Dendritic cell treated with granulocyte-macrophage colony-stimulating factor and Interleukin-4, amounts not matched to agents 40 ng/mL and 50 ng/mL, for 4 days (primary cell): ENCODE data around the gene SH3BGR.
"Not testable (repeated sequence)": the region's sequence is repeated elsewhere in the genome, so short reads cannot be mapped to it uniquely, and the experiment has no call there.

ENCODE experiments used
- H3K27ac Mint-ChIP-seq: one replicate; pipeline ENCODE4 v1.8.0; 2022; ENCODE audit warnings: mild to moderate bottlenecking, mixed read lengths
- H3K27me3 Mint-ChIP-seq: one replicate; pipeline ENCODE4 v1.8.0; 2022; ENCODE audit warnings: mild to moderate bottlenecking, mixed read lengths
- H3K36me3 Mint-ChIP-seq: one replicate; pipeline ENCODE4 v1.8.0; 2022; ENCODE audit warnings: low read depth, mixed read lengths
- H3K4me1 Mint-ChIP-seq: one replicate; pipeline ENCODE4 v1.8.0; 2022; ENCODE audit warnings: low read depth, mixed read lengths
- H3K4me3 Mint-ChIP-seq: one replicate; pipeline ENCODE4 v1.8.0; 2022; ENCODE audit warnings: mild to moderate bottlenecking, moderate library complexity, mixed read lengths
- H3K9me3 Mint-ChIP-seq: one replicate; pipeline ENCODE4 v1.8.0; 2022; ENCODE audit warnings: mixed read lengths
- intact Hi-C: fragments of 100-400 bp; cut with micrococcal nuclease; formaldehyde crosslinking; loops from one replicate; pipeline ENCODE4 v1.15.0; 2022

SH3BGR gene

GRCh38 chr21:39451332-39452206, at the start of gene SH3BGR:
Gene SH3BGR (plus strand): TSS chr21:39451970. CDS start chr21:39452097, 127 bp downstream.
- Mint-ChIP-seq H3K27me3 (peaks cover 10% of the 10 kb centered on the region), H3K9me3 (no peaks in the 10 kb centered on the region), H3K36me3 (no peaks in the 10 kb centered on the region), H3K4me1 (no peaks in the 10 kb centered on the region), H3K27ac (no peak within 1 kb of the TSS), H3K4me3 (no peak within 1 kb of the TSS)
- intact Hi-C loops: no loop called here

- H3K36me3 Mint-ChIP-seq: peaks cover 21% of the 10 kb centered on the region
- no peaks in the 10 kb centered on the region for H3K4me1 Mint-ChIP-seq
- no peak overlapping the region for H3K27ac Mint-ChIP-seq
- H3K9me3 Mint-ChIP-seq: peaks cover 11% of the 10 kb centered on the region
- no peak overlapping the region for H3K4me3 Mint-ChIP-seq
- intact Hi-C loops: no loop called here
- no peaks in the 10 kb centered on the region for H3K27me3 Mint-ChIP-seq
These were observed 45.7 kb upstream of the SH3BGR start for GRCh38 chr21:39406065-39406464.

- H3K27ac Mint-ChIP-seq, intact Hi-C loops, H3K4me3 Mint-ChIP-seq, H3K27me3 Mint-ChIP-seq, H3K4me1 Mint-ChIP-seq, H3K9me3 Mint-ChIP-seq, H3K36me3 Mint-ChIP-seq: not testable (repeated sequence)
These were observed 32.6 kb upstream of the SH3BGR start for GRCh38 chr21:39419204-39419603.

GRCh38 chr21:39422527-39423241, 29.1 kb upstream of the SH3BGR start:
- H3K4me3 Mint-ChIP-seq: no peak overlapping the region
- H3K4me1 Mint-ChIP-seq: no peaks in the 10 kb centered on the region
- no peaks in the 10 kb centered on the region for H3K9me3 Mint-ChIP-seq
- intact Hi-C loops: no loop called here
- H3K27me3 Mint-ChIP-seq: no peaks in the 10 kb centered on the region
- no peaks in the 10 kb centered on the region for H3K36me3 Mint-ChIP-seq
- H3K27ac Mint-ChIP-seq: no peak overlapping the region

- no peaks in the 10 kb centered on the region for H3K36me3 Mint-ChIP-seq
- no peaks in the 10 kb centered on the region for H3K9me3 Mint-ChIP-seq
- H3K4me1 Mint-ChIP-seq: no peaks in the 10 kb centered on the region
- intact Hi-C loops: no loop called here
- H3K27me3 Mint-ChIP-seq: peaks cover 2% of the 10 kb centered on the region
- no peak overlapping the region for H3K27ac Mint-ChIP-seq
- no peak overlapping the region for H3K4me3 Mint-ChIP-seq
These were observed 22.3 kb upstream of the SH3BGR start for GRCh38 chr21:39429445-39429844.

GRCh38 chr21:39430016-39430415, 21.8 kb upstream of the SH3BGR start:
- Mint-ChIP-seq H3K27me3 (peaks cover 2% of the 10 kb centered on the region), H3K9me3 (no peaks in the 10 kb centered on the region), H3K4me1 (no peaks in the 10 kb centered on the region), H3K4me3 (no peak overlapping the region), H3K27ac (no peak overlapping the region), H3K36me3 (no peaks in the 10 kb centered on the region)
- intact Hi-C loops: no loop called here

- Mint-ChIP-seq H3K36me3 (no peaks in the 10 kb centered on the region), H3K4me3 (no peak overlapping the region), H3K4me1 (no peaks in the 10 kb centered on the region), H3K27ac (no peak overlapping the region), H3K27me3 (peaks cover 2% of the 10 kb centered on the region), H3K9me3 (no peaks in the 10 kb centered on the region)
- intact Hi-C loops: no loop called here
These were observed 21.3 kb upstream of the SH3BGR start for GRCh38 chr21:39430457-39430856.

- H3K9me3 Mint-ChIP-seq: no peaks in the 10 kb centered on the region
- H3K27ac Mint-ChIP-seq: no peak overlapping the region
These were observed 20.8 kb upstream of the SH3BGR start for GRCh38 chr21:39430954-39431353.

GRCh38 chr21:39434950-39435349, 16.8 kb upstream of the SH3BGR start:
- no peaks in the 10 kb centered on the region for H3K9me3 Mint-ChIP-seq
- intact Hi-C loops: no loop called here
- no peaks in the 10 kb centered on the region for H3K4me1 Mint-ChIP-seq
- H3K36me3 Mint-ChIP-seq: no peaks in the 10 kb centered on the region
- no peak overlapping the region for H3K4me3 Mint-ChIP-seq
- peaks cover 2% of the 10 kb centered on the region for H3K27me3 Mint-ChIP-seq
- no peak overlapping the region for H3K27ac Mint-ChIP-seq

More at GRCh38 chr21:39430954-39431353, 20.8 kb upstream of the SH3BGR start:
- no peak overlapping the region for H3K4me3 Mint-ChIP-seq
- H3K27me3 Mint-ChIP-seq: peaks cover 2% of the 10 kb centered on the region
- intact Hi-C loops: no loop called here
- no peaks in the 10 kb centered on the region for H3K36me3 Mint-ChIP-seq
- H3K4me1 Mint-ChIP-seq: no peaks in the 10 kb centered on the region

- no peaks in the 10 kb centered on the region for H3K9me3 Mint-ChIP-seq
- peaks cover 13% of the 10 kb centered on the region for H3K27me3 Mint-ChIP-seq
- no peaks in the 10 kb centered on the region for H3K4me1 Mint-ChIP-seq
- H3K4me3 Mint-ChIP-seq: no peak overlapping the region
- no peaks in the 10 kb centered on the region for H3K36me3 Mint-ChIP-seq
- no peak overlapping the region for H3K27ac Mint-ChIP-seq
- intact Hi-C loops: no loop called here
These were observed 12.5 kb upstream of the SH3BGR start for GRCh38 chr21:39439232-39439631.

- no peak overlapping the region for H3K27ac Mint-ChIP-seq
- H3K4me1 Mint-ChIP-seq: peaks cover 11% of the 10 kb centered on the region
- intact Hi-C loops: loop anchor here (10.0 kb wide), 1 partner anchor 127 kb away; the partner anchor contains the start of gene BRWD1
- H3K9me3 Mint-ChIP-seq: no peaks in the 10 kb centered on the region
- H3K27me3 Mint-ChIP-seq: peaks cover 21% of the 10 kb centered on the region
- peaks cover 7% of the 10 kb centered on the region for H3K36me3 Mint-ChIP-seq
- no peak overlapping the region for H3K4me3 Mint-ChIP-seq
These were observed 10.0 kb upstream of the SH3BGR start for GRCh38 chr21:39441502-39442475.

- peak overlapping the region; percentile 95 for H3K27ac Mint-ChIP-seq
These were observed 7.2 kb upstream of the SH3BGR start for GRCh38 chr21:39444421-39445180.

More at GRCh38 chr21:39444421-39445180, 7.2 kb upstream of the SH3BGR start:
- Mint-ChIP-seq H3K4me3 (peak overlapping the region; percentile 92), H3K4me1 (peaks cover 11% of the 10 kb centered on the region), H3K27me3 (peaks cover 26% of the 10 kb centered on the region), H3K9me3 (no peaks in the 10 kb centered on the region), H3K36me3 (peaks cover 7% of the 10 kb centered on the region)
- intact Hi-C loops: loop anchor here (10.0 kb wide), 1 partner anchor 130 kb away; the partner anchor contains the start of gene BRWD1
